AG08396 (cell line): Measurements from ENCODE around the gene CCDC97.
"Not testable (repeated sequence)": the region's sequence is repeated elsewhere in the genome, so short reads cannot be mapped to it uniquely, and the experiment has no call there.

Source experiments
- DNase-seq: peaks from one replicate; pipeline ENCODE4 v3.0.0; 2012; ENCODE audit warnings: low spot score, mixed read lengths

CCDC97 gene

DNA sequence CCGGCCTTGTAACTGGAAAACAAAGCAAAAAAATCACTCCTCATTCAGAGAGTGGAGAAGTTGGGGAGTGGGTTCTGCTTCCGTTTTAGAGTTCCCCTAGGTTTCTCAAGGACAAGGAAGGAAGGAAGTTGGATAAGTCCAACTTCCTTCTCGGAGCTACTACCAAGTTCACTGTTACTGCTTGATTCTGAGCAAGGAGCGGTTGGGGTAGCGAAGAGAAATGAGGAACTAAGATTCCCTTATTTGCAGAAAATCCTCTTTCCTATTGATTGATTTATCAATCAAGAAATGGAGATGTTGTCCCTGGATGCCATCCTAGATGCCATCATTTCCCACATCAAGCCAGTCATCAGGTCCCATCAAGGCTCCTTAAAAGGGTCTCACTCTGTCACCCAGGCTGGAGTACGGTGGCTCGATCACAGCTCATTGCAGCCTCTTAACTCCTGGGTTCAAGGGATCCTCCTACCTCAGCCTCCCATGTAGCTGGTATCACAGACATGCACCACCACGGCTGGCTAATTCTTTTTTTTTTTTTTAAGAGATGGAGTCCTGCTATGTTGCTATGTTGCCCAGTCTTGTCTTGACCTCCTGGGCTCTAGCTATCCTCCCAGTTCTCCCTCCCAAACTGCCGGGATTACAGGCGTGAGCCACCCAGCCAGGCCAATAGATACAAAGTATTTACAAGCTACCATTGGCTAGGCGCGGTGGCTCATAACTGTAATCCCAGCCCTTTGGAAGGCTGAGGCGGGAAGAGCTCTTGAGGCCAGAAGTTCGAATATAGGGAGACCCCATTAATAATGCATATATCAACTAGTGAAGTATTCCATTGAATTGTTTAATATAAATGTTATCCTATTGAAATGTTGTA lies 54.8 kb downstream of the CCDC97 start:
- DNase-seq = no peak

DNA sequence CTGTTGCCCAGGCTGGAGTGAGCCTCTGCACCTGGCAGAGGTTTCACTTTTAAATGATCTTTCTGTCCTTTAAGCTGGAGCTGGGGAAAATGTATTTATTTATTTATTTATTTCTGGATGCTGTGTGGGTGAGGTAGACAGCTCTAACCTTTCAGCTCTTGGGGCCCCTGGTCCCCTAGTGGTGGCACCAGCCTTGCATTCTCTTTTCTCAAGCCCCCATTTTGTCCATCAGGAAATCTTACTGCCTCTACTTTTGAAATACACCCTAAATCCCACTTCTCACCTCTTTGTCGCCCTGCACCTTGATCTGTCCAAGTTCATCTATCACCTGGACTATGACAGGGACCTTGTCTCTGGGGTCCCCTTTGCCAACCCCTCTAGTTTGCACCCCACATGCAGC lies 56.1 kb downstream of the CCDC97 start:
- DNase-seq = no peak

GRCh38 chr19:41367848-41368301 lies 57.9 kb downstream of the CCDC97 start:
- DNase-seq = peak; percentile 61

DNA sequence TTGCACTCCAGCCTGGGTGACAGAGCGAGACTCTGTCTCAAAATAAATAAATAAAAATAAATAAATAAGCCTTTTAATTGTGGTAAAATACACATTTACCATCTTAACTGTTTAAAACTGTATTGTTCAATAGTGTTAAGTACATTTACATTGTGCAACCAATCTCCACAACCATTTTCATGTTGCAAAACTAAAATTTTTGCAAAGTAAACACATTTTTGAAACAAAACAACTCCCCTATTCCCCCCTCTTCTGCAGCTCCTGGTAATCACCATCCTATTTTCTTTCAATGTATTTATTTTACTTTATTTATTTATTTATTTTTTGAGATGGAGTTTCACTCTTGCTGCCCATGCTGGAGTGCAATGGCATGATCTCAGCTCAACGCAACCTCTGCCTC lies 59.8 kb downstream of the CCDC97 start:
- DNase-seq = no peak

GRCh38 chr19:41371119-41371518 lies 61.1 kb downstream of the CCDC97 start:
- not testable (repeated sequence) for DNase-seq

GRCh38 chr19:41371541-41371940 lies 61.6 kb downstream of the CCDC97 start:
- no peak for DNase-seq

DNA sequence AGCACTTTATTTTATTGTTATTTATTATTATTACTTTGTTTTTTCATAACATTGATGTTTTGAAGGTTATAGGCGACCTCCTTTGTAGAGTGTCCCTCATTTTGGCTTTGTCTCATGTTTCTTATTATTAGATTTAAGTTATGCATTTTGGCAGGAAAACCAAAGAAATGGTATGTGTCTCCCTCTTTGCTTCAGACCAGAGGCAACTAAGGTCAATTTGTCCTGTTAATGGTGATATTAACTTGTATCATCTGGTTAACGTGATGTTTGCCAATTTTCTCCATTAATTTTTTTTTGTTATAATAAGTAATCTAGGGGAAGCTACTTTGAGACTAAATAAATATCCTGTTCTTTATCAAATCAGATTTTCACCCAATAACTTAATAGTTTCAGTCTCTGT lies 62.5 kb downstream of the CCDC97 start:
- no peak for DNase-seq

GRCh38 chr19:41373993-41374392 lies 64.0 kb downstream of the CCDC97 start:
- peak; percentile 77 for DNase-seq
